Measurements from ENCODE around the gene FAM209A. TPM values are rescaled to one million over a fixed set of nuclear protein-coding genes. Genes with fewer than 3 reads are reported as not detected.
"Not testable (repeated sequence)": the region's sequence is repeated elsewhere in the genome, so short reads cannot be mapped to it uniquely, and the experiment has no call there.

The FAM209A gene, protein sequence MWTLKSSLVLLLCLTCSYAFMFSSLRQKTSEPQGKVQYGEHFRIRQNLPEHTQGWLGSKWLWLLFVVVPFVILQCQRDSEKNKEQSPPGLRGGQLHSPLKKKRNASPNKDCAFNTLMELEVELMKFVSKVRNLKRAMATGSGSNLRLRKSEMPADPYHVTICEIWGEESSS
- 0.65 TPM for polyA plus RNA-seq (ENCODE audit: insufficient read length)
- long read RNA-seq, donor 1: 0 reads
- long read RNA-seq, donor 2: 0 reads
- long read RNA-seq, donor 3: 0 reads
- long read RNA-seq, donor 4: 0 reads
- long read RNA-seq, donor 5, partial matches to known transcripts: 7 of 7 reads
- long read RNA-seq, donor 5, other reads (novel, unspliced or antisense): 0 of 7 reads
- long read RNA-seq, donor 6: 0 reads
- long read RNA-seq, donor 7: 0 reads
- long read RNA-seq, donor 8: 0 reads

DNA sequence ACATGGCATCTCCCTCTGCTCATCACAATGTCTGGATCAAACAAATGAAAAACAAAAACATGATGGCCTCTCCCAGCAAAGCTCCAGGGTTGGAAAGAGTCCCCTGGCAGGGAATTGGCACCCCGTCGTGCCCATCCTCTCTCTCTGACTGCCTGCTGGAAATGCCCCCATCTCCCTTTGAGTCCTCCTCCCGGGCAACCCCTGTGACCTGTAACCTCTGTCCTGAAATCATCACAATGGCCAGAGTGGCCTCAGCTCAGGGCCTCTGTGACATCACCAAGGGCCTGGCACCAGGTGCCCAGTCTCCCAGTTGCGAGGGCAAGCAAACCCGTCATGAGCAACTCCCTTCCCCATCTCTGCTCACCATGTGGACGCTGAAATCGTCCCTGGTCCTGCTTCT lies at the start of gene FAM209A:
Gene FAM209A, plus strand, starts transcription at position 301 of the 400 bp plus-strand sequence. Its CDS starts 65 bp downstream, at position 366.
- not testable (repeated sequence) for DNase-seq

DNA sequence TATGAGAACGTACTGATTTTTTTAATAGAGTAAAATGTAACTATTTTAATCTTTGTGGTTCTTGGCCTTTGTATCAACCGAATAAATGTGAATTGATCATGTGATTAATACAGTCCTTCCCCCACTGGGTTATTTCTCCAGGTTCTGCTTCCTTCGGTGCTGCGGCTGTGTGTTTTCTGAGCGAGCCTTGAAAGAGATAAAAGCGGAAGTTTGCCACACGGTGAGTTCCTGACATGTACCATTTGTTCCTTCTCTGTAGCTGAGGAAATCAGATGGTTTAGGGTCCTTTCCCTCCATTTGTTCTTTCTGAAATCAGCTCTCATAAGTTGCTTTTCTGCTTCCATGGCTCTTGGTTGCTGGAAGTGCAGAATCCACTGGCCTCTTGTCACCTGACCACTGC lies 40.6 kb upstream of the FAM209A start:
- no peak for DNase-seq

DNA sequence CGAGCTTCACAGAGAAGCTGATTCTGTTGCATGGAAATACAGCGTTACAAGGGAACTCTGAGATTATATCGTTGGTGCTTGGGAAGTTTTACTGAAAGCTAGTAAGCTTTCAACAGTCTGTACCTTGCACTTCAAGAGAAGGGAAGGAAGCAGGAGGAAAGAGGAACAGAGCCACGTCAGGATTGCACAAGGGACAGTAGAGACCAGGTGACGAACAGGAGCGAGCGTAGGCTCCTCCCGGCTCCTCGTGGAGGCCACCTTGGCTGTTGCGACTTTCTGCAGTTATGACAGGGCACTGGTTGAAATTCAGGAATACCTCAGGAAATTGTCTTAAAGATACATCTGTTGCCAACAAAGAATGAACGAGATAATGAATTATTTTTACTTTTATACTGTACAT lies 37.3 kb upstream of the FAM209A start:
- DNase-seq: no peak

DNA sequence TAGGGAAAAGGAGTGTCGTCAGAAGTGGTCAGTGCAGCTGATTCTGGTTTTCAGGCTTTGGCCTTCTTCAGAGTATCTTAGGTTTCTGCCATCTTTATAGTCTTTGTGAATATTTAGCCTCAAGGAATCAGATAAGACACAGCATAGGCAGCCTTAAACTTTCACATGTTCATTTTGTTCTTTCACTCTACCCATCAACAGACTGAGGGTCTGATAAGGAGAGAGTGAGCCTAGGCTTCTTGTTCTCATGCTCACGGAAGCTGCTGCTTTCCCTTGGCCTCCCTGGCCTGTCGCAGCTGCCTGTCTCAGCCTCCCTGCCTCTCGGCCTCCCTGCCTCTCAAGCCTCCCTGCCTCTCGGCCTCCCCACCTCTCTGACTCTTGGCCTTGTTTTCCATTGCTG lies 36.0 kb upstream of the FAM209A start:
- DNase-seq: no peak

DNA sequence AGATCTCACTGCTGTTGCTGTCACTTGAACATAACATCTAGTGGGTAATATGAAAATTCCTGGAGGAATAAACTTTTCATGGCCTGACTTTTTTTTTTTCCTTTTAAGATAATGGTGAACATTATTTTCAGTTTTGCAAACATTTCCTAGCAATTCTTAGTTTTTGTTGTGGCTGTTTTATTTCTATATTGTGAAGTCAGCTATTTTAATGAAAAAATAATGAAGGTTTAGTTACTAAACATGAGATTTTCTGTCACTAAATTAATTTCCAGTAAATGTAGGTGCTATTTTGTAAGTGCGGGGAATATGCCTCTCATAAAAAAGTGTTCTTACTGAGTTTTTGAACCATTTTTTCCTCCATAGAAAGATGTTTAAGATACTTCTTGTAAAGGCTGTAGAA lies 23.4 kb upstream of the FAM209A start:
- no peak for DNase-seq

DNA sequence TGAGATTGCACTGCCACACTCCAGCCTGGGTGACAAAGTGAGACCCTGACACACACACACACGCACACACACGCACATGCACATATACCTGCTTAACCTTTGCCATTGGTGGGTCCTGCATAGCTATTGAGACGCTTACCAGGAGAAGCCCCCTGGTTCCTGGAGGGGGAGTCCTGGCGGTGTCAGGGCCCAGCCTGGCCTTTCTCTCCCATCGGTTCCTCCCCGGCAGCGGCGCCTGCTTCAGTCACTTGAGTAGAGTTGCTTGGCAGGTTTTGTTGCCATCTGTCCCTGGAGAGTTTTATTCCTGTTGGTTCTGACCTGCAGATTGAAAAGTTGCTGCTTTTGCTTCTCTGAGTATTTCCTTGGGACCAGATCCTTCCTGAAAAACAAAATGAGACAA lies 20.6 kb upstream of the FAM209A start:
- no peak for DNase-seq

DNA sequence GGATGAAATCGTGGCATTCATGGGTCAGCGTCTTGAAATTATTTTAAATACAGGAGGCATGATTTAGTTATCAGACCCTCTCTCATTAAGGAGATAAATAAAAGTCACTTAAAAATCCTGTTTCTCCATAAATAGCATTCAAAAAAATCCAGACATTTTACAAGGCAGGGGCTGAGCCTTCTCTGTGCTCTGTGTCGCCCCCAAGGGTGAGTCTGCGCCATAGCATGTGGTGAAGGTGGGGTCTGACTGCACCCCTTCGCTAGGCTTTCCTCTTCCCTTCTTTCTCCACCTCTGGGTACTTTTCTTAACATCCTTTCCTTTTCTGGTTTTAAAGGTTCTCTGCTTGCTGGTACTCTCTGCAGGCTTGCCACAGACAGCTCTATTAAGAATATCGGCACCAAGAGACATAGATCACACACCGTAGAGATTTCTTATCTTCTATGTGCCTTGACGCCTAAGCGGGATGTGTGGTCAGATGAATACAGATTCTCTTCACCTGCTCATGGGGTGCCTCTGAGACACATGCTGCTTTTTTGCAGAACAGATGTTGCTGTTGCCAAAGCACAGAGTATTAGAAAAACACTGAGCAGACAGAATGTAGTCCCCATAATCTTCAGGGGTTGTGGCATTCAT lies 20.1 kb upstream of the FAM209A start:
- no peak for DNase-seq

DNA sequence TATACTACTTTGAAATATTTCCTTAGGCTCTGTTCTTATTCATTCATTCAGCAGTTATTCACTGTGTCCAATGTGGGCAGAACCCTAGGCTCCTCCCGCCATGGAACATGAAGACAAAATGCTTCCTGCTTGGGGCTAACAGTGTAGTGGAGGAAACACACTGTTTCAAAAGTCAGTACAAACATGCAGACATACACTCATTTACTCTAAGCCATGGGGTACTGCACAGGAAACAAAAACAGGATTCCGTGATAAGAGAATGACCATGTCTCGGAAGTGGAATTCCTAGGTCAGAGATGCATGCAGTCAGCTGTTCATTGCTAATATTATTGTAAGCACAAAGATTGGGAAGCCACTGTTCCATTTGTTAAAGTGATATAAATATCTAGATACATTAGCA lies 18.4 kb upstream of the FAM209A start:
- DNase-seq: no peak

DNA sequence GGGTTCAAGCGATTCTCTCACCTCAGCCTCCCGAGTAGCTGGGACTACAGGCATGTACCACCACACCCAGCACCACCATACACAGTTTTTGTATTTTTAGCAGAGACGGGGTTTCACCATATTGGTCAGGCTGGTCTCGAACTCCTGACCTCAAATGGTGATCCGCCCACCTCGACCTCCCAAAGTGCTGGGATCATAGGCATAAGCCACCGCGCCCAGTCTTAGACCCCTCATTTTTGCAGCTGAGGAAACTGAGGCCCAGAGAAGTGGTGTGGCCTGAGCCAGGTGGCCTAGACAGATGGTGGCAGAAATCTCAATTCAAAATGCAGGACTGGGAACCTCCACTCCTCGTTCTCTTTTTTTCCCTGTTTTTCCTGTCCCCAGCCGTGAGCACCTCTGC lies 12.6 kb upstream of the FAM209A start:
- no peak for DNase-seq

DNA sequence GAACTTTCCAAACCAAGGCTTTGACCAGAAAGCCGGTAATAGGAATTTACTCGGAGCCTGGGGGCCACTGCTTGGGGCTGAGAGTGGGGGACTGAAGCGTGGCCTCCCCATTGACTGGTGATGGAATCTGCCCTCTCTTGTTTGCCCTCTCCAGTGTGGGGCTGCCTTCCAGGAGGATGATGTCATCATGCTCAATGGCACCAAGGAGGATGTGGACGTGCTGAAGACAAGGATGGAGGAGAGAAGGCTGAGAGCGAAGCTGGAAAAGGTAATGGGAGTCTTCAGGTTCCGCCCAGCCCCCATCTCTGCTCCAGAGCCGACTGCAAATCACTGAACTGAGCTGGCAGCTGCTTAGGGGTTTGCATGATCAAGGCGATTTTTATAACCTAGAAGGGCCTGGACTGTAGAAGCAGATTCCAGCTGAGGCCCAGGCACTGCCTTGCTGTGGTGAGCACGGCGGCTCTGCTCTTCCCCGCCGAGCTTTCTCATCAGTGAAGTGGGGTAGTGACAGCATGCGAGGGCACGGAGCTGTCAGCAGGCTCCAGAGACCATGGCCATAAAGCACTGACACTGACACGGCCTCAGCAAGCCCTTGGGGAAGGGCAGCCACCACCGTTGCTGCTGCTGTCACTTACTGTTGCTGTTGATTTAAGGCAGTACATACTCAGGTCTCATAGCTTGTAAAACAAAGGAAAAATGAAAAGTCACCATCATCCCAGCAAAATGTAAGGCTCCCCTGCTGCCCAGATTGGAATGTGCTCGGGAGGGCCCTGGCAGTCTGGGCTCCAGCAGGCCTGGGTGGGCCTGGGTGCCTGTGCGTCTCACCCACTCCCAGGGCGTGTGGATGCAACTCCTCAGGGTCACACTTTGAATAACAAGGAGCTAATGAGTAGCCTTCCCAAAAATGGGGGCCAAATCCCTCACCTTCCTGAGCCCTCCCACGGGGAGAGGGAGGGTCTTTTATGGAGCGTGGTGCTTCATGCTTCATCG lies 11.1 kb upstream of the FAM209A start:
- no peak for DNase-seq

DNA sequence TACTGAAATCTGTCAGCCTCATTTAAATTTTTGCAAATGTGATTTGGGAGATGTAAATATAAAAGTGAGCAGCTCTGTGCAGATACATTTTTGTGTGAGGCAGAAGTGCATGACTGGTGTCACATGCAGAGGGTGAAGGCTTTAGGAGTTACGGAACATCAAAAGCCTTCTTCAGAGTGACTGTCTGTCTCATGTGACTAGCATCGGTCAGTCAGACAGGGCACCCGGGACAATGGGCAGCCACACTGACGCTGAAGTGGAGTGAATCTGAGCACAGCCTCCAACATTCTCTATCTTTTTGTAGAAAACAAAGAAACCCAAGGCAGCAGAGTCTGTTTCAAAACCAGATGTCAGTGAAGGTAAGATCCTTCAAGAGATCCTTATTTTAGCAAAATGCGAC lies 7.9 kb upstream of the FAM209A start:
- no peak for DNase-seq

DNA sequence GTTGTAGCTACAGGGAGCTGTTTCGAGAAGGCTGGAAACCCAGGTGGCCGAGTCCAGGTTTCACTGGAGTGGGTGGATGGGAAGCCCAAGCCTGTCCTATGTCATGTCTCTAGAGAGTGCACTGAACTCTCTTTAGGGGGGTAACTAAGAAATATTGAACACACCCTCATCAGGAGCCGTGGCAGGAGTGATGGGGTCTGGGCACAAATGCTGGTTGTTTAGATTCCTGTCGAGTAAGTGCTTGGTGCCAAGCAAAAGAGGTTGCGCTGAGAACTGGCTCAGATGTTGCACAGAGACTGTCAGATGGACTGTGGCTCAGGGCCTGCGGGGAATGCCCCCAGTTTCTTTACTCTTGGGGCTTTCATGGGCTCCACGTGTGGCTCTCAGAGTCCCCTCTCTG lies 7.3 kb upstream of the FAM209A start:
- no peak for DNase-seq

DNA sequence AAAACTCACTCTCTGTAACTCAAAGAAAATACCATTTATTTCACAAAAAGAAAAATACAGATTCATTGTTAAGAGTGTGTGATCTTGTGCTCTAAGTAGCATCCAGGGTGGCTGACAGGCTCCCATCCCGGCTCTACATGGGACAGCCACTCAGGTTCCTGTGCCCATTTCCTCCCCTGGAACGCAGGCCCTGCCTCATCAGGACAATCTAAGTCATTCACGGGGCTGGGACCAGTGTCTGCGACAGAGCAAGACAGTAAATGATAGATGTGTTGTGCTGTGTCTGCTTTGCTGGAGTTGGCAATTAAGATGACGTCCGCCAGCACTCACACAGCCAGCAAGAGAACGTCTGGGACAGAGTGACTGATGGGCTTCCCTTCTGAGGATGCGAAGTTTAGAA lies 6.9 kb upstream of the FAM209A start:
- DNase-seq: no peak

DNA sequence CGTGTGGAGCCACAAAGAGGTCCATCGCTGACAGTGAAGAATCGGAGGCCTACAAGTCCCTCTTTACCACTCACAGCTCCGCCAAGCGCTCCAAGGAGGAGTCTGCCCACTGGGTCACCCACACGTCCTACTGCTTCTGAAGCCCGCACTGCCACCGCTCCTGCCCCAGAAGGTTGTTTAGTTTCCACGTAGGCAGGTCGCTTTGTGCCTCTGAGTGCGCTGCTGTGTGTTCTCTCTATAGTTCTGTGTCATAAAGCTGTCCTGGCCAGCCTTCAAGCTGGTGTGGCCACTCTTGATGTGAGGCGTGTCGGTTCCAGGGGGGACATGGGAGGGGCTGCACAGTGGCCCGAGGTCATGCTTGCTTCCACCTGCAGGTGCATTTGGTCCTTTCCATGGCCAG lies 6.4 kb upstream of the FAM209A start:
- no peak for DNase-seq

DNA sequence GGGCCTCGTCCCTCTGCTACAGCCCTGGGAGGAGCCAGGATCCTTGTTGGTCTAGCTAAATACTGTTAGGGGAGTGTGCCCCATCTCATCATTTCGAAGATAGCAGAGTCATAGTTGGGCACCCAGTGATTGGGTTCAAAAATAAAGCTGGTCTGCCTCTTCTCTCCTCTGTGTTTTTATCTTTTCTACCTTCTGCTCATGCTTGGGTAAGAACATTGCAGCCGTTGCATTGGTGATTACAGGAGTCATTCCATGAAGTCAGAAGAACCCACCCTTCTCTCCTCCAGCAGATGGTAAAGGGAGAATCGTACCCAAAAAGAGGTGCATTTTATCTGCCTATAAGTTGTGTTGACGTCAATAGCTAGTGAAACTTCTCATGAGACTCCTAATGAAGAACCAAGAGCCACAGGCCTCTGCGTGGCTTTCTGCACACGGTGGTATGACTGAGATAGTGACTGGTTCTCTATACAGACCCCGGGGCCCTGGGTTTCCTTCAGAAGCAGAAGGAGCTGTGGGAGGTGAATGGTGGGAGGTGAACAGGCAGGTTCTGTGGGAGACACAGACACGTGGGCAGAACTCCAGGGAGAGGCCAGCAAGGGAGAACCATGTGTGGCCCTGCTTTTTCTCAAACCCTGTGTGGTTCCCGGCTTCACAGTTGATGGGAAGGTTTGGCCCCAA lies 5.7 kb upstream of the FAM209A start:
- no peak for DNase-seq

DNA sequence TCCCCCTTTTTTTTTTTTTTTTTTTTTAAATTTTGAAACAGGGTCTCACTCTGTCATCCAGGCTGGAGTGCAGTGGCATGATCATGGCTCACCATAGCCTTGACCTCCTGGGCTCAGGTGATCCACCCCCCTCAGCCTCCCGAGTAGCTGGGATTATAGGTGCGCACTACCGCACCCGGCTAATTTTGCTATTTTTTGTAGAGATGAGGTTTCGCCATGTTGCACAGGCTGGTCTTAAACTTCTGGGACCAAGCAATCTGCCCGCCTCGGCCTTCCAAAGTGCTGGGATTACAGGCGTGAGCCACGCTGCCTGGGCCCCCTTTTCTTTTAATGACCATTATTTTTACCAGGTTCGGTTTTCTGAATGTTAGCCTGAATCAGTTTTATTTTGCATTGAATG lies 5.0 kb upstream of the FAM209A start:
- no peak for DNase-seq

DNA sequence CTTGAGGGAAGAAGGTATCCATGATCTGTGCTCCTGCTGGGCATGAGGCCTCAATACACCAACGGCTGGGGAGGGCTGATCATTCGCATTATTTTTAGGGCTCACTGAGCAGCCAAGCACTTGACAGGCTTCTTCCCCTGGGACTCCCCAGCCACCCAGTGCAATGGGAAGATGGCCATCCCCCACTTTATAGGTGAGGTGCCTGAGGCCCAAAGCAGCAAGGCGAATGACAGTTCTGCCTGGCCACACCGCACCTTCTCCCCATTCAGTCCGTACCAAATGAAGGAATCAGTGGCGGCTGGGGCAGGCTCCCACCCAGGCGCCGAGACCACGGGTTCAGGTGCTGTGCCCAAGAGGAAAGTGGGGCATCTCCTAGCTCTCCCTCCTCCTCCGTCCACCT lies 4.4 kb upstream of the FAM209A start:
- no peak for DNase-seq

DNA sequence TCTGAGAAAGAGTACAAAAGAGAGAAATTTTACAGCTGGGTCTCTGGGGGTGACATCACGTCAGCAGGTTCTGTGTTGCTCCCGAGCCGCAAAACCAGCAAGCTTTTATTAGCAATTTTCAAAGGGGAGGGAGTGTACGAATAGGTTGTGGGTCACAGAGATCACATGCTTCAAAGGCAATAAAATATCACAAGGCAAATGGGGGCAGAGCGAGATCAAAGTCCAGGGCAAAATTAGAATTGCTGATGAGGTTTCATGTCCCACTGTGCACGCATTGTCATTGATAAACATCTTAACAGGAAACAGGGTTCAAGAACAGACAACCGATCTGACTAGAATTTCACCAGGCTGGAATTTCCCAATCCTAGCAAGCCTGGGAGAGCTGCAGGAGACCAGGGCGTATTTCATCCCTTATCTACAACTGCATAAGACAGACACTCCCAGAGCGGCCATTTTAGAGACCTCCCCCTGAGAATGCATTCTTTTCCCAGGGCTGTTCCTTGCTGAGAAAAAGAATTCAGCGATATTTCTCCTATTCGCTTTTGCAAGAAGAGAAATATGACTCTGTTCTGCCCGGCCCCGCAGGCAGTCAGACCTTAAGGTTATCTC lies 3.7 kb upstream of the FAM209A start:
- not testable (repeated sequence) for DNase-seq

DNA sequence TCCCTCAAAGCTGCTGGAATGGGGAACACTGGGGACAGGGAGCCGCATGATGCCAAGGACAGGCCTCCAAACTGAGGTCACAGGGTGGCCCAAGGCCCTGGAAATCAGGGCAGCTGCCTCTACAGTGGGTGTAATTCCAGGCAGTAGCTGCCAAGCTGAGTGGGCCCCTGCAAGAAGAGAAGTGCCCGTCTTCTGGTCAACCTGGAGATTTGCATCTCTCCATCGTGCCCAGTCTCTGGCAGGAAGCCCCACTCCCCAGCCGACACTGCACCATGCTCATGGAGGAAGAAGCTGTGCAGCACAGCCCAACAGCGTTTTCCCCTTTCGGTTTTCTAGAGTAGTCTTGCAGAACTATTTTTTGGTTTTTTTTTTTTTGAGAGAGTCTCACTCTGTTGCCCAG lies 2.2 kb upstream of the FAM209A start:
- no peak for DNase-seq

DNA sequence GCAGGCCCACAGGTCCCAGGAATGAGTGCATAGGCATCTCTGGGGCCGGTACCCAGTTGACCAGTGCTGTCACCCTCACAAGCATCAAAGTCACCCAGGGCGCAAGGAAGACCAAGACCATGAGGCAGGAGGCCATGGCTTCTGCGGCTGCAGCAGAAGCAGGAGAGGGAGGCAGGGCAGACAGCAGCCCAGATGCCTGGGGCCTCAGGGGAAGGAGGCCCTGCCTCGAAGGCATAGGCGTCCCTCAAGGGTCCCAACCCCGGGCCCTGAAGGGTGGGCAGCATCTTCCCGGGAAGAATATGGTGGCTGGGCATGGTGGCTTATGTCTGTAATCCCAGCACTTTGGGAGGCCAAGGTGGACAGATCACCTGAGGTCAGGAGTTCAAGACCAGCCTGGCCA lies 3.0 kb downstream of the FAM209A start:
- no peak for DNase-seq

DNA sequence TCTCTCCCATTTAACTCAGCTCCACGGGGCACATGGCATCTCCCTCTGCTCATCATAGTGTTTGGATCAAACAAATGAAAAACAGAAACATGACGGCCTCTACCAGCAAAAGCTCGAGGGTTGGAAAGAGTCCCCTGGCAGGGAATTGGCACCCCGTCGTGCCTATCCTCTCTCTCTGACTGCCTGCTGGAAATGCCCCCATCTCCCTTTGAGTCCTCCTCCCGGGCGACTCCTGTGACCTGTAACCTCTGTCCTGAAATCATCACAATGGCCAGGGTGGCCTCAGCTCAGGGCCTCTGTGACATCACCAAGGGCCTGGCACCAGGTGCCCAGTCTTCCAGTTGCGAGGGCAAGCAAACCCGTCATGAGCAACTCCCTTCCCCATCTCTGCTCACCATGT lies 8.4 kb downstream of the FAM209A start, which contains the start of gene FAM209B:
Gene FAM209B, plus strand, starts transcription at position 301 of the 400 bp plus-strand sequence. Its CDS starts 96 bp downstream, at position 397.
- not testable (repeated sequence) for DNase-seq
